ENCODE measurements around the gene ABHD14A.

DNA sequence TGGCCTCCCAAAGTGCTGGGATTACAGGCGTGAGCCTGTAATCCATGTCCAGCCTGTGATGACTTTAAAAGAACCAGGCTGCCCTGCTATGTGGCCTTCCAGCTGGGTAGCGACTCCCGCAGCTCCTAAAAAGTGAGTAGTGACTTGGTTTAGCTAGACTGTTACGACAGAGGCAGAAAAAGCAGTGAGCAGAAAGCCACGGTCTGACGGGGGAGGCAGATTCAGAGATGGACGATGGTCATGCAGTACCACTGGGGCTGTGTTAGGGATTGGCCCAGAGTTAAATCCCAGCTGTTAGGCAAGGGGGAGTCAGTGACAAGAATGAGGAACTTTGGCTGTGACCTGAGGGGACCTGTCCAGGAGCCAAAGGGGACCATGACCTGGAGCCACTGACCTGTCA is 23.9 kb downstream of the ABHD14A start:
- TF ChIP-seq, protein P1, sequence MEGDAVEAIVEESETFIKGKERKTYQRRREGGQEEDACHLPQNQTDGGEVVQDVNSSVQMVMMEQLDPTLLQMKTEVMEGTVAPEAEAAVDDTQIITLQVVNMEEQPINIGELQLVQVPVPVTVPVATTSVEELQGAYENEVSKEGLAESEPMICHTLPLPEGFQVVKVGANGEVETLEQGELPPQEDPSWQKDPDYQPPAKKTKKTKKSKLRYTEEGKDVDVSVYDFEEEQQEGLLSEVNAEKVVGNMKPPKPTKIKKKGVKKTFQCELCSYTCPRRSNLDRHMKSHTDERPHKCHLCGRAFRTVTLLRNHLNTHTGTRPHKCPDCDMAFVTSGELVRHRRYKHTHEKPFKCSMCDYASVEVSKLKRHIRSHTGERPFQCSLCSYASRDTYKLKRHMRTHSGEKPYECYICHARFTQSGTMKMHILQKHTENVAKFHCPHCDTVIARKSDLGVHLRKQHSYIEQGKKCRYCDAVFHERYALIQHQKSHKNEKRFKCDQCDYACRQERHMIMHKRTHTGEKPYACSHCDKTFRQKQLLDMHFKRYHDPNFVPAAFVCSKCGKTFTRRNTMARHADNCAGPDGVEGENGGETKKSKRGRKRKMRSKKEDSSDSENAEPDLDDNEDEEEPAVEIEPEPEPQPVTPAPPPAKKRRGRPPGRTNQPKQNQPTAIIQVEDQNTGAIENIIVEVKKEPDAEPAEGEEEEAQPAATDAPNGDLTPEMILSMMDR (conservative IDR thresholded peaks at IDR 0.05; ENCODE audit: low read depth, low read length), result no peak
- no peak for TF ChIP-seq MAZ (IDR thresholded peaks at IDR 0.05; ENCODE audit: borderline replicate concordance, low read depth, low read length)
- no peak for TF ChIP-seq NFE2L2 (IDR thresholded peaks at IDR 0.05; ENCODE audit: low read depth, low read length)
- no peak for TF ChIP-seq FOS (IDR thresholded peaks at IDR 0.05; ENCODE audit: low read depth, low read length)
- no peak for TF ChIP-seq POLR2A (IDR thresholded peaks at IDR 0.05; ENCODE audit: low read depth, low read length)
- no peak for TF ChIP-seq CEBPB (IDR thresholded peaks at IDR 0.05; ENCODE audit: low read depth, low read length)
- TF ChIP-seq USF2 (IDR thresholded peaks at IDR 0.05; ENCODE audit: low read depth, low read length), result no peak
